ENCODE results near the gene BMPR2. TPM values are rescaled to one million over a fixed set of nuclear protein-coding genes. Genes with fewer than 3 reads are reported as not detected.
"Not testable (repeated sequence)": the region's sequence is repeated elsewhere in the genome, so short reads cannot be mapped to it uniquely, and the experiment has no call there.

The BMPR2 gene
- total and polyA plus RNA-seq, 2 of the 4 experiments (the other 2 are of a cell fraction) = 17.0 to 30.1 TPM

DNA sequence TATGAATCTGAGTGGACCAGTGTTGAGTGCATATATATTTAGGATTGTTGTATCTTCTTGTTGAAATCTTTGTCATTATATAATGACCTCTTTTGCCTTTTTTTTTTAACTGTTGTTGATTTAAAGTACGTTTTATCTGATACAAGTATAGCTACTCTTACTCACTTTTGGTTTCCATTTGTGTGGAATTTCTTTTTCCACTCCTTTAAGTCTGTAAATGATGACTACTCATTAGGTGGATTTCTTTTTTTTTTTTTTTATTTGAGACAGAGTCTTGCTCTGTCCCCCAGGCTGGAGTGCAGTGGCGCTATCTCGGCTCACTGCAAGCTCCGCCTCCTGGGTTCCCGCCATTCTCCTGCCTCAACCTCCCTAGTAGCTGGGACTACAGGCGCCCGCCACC is 206.7 kb downstream of the BMPR2 start:
- in situ Hi-C loops (cut with MboI; ENCODE audit: low sequenced_read_pairs) (loop anchor here (25.0 kb wide), 1 partner anchor 1329 kb away; no protein-coding TSS in a partner anchor), intact Hi-C loops (cut with micrococcal nuclease) (loop anchor here (10.0 kb wide), 1 partner anchor 542 kb away; no protein-coding TSS in a partner anchor)
- H2AK5ac ChIP-seq (ENCODE audit: low read depth, low read length); H3K4me2 ChIP-seq (ENCODE audit: low read depth, low read length); H2AFZ ChIP-seq (replicated peaks; ENCODE audit: low read length, poor library complexity); H4K8ac ChIP-seq (ENCODE audit: low read depth in 2 of 2, low read length in 2 of 2); H3K18ac ChIP-seq (ENCODE audit: low read depth, low read length); H3K23ac ChIP-seq (ENCODE audit: low read depth, low read length); H2BK15ac ChIP-seq (ENCODE audit: low read depth, low read length); H3K56ac ChIP-seq (ENCODE audit: extremely low read depth, insufficient read depth, low read length); H2AK9ac ChIP-seq (replicated peaks; ENCODE audit: low read depth, low read length, poor library complexity); H4K91ac ChIP-seq (ENCODE audit: insufficient read depth, low read depth, low read length); dilution Hi-C loops (cut with HindIII; ENCODE audit: low sequenced_read_pairs, unreplicated experiment); DNase-seq; H3K27ac ChIP-seq (ENCODE audit: insufficient read depth, low read length); H3K9me3 ChIP-seq (ENCODE audit: control insufficient read depth, insufficient read depth, low read length); POLR2A ChIA-PET (ENCODE audit: unreplicated experiment); H3K14ac ChIP-seq (replicated peaks; ENCODE audit: low read depth, low read length); BruUV-seq (replicated peaks); H2BK120ac ChIP-seq (ENCODE audit: low read depth, low read length); H4K20me1 ChIP-seq (ENCODE audit: insufficient read depth, low read length); H3K4me3 ChIP-seq (ENCODE audit: insufficient read depth, low read depth, low read length); H3K4ac ChIP-seq (ENCODE audit: low read depth, low read length); ATAC-seq (ENCODE audit: low read depth); H4K5ac ChIP-seq (ENCODE audit: low read depth, low read length); H2BK20ac ChIP-seq (ENCODE audit: low read depth, low read length); H3K27me3 ChIP-seq (ENCODE audit: control insufficient read depth, insufficient read depth, low read length); H3K9ac ChIP-seq (ENCODE audit: low read depth, low read length); H3K9me1 ChIP-seq (ENCODE audit: insufficient read depth, low read length); H2BK5ac ChIP-seq (ENCODE audit: low read depth, low read length, poor library complexity, severe bottlenecking); H3K79me1 ChIP-seq (ENCODE audit: low read depth in 1 of 2, low read length in 2 of 2); H3K36me3 ChIP-seq (ENCODE audit: control insufficient read depth, insufficient read depth, low read length); H3K4me1 ChIP-seq (ENCODE audit: control insufficient read depth, insufficient read depth, low read length): not testable (repeated sequence)
- CTCF ChIA-PET = interaction anchor here (0.6 kb wide), 1 partner anchor 535 kb away, joined by 4 read pairs; no protein-coding TSS in a partner anchor
- no CpG with 5 or more reads among the region's 7 CpGs for WGBS, 2 experiments (ENCODE audit: extremely low coverage in 2 of 2, insufficient read length in 1 of 2)
